ENCODE measurements around the gene CYP4F2.
"Not testable (repeated sequence)": the region's sequence is repeated elsewhere in the genome, so short reads cannot be mapped to it uniquely, and the experiment has no call there.

Gene CYP4F2

GRCh38 chr19:15923702-15924101 lies 25.8 kb upstream of the CYP4F2 start:
- H3K36me3 ChIP-seq (ENCODE audit: control insufficient read depth, insufficient read depth, low read length, severe bottlenecking), result no peaks in the 10 kb centered on the region
- no peak overlapping the region for H3K9ac ChIP-seq (ENCODE audit: low read length)
- no peaks in the 10 kb centered on the region for H3K4me1 ChIP-seq (ENCODE audit: control insufficient read depth, insufficient read depth, low read length)
- DNase-seq (ENCODE audit: low read depth), result no peak
- H3K4me3 ChIP-seq (ENCODE audit: low read length), result no peak overlapping the region
- H3K9me3 ChIP-seq (ENCODE audit: control insufficient read depth, low read length), result peaks cover 4% of the 10 kb centered on the region
- H3K27me3 ChIP-seq (replicated peaks; ENCODE audit: control insufficient read depth, insufficient read depth, low read length), result peaks cover 8% of the 10 kb centered on the region

- Histone ChIP-seq H3K4me3 (ENCODE audit: low read length) (no peak overlapping the region), H3K27me3 (replicated peaks; ENCODE audit: control insufficient read depth, insufficient read depth, low read length) (peaks cover 8% of the 10 kb centered on the region), H3K4me1 (ENCODE audit: control insufficient read depth, insufficient read depth, low read length) (no peaks in the 10 kb centered on the region), H3K36me3 (ENCODE audit: control insufficient read depth, insufficient read depth, low read length, severe bottlenecking) (no peaks in the 10 kb centered on the region), H3K9ac (ENCODE audit: low read length) (no peak overlapping the region), H3K9me3 (ENCODE audit: control insufficient read depth, low read length) (peaks cover 4% of the 10 kb centered on the region)
- no peak for DNase-seq (ENCODE audit: low read depth)
Measured at GRCh38 chr19:15922021-15922420, 24.1 kb upstream of the CYP4F2 start.

DNA sequence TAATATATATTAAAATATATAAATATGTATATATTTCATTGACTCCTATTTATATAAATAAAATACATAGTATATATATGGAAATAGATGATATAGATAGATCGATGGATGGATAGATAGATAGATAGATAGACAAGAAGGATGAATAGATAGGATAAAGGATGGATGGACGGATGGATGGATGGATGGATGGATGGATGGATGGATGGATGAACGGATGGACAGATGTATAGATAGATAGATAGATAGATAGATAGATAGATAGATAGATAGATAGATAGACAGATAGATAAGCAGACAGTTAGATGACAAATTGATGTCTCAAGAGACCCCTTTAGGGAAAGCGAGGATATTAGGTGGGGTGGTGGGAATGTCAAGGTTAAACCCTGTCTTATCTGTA lies 21.4 kb upstream of the CYP4F2 start:
- DNase-seq (ENCODE audit: low read depth), result no peak
- Histone ChIP-seq H3K9me3 (ENCODE audit: control insufficient read depth, low read length) (peaks cover 20% of the 10 kb centered on the region), H3K9ac (ENCODE audit: low read length) (no peak overlapping the region)

GRCh38 chr19:15915109-15915508 lies 17.2 kb upstream of the CYP4F2 start:
- peaks cover 6% of the 10 kb centered on the region for H3K27me3 ChIP-seq (replicated peaks; ENCODE audit: control insufficient read depth, insufficient read depth, low read length)
- no peaks in the 10 kb centered on the region for H3K36me3 ChIP-seq (ENCODE audit: control insufficient read depth, insufficient read depth, low read length, severe bottlenecking)
- no peak overlapping the region for H3K9ac ChIP-seq (ENCODE audit: low read length)
- peaks cover 20% of the 10 kb centered on the region for H3K9me3 ChIP-seq (ENCODE audit: control insufficient read depth, low read length)
- no peak overlapping the region for H3K4me3 ChIP-seq (ENCODE audit: low read length)
- DNase-seq (ENCODE audit: low read depth), result no peak
- H3K4me1 ChIP-seq (ENCODE audit: control insufficient read depth, insufficient read depth, low read length), result no peaks in the 10 kb centered on the region

More for the DNA sequence above, 21.4 kb upstream of the CYP4F2 start:
- H3K4me1 ChIP-seq (ENCODE audit: control insufficient read depth, insufficient read depth, low read length), result no peaks in the 10 kb centered on the region
- no peaks in the 10 kb centered on the region for H3K36me3 ChIP-seq (ENCODE audit: control insufficient read depth, insufficient read depth, low read length, severe bottlenecking)
- H3K27me3 ChIP-seq (replicated peaks; ENCODE audit: control insufficient read depth, insufficient read depth, low read length), result peaks cover 8% of the 10 kb centered on the region
- H3K4me3 ChIP-seq (ENCODE audit: low read length), result no peak overlapping the region

GRCh38 chr19:15913830-15914229 lies 16.0 kb upstream of the CYP4F2 start:
- no peak overlapping the region for H3K4me3 ChIP-seq (ENCODE audit: low read length)
- H3K27me3 ChIP-seq (replicated peaks; ENCODE audit: control insufficient read depth, insufficient read depth, low read length), result peaks cover 6% of the 10 kb centered on the region
- no peaks in the 10 kb centered on the region for H3K4me1 ChIP-seq (ENCODE audit: control insufficient read depth, insufficient read depth, low read length)
- peaks cover 20% of the 10 kb centered on the region for H3K9me3 ChIP-seq (ENCODE audit: control insufficient read depth, low read length)
- H3K36me3 ChIP-seq (ENCODE audit: control insufficient read depth, insufficient read depth, low read length, severe bottlenecking), result no peaks in the 10 kb centered on the region
- no peak for DNase-seq (ENCODE audit: low read depth)
- H3K9ac ChIP-seq (ENCODE audit: low read length), result no peak overlapping the region

- DNase-seq (ENCODE audit: low read depth), result no peak
- peaks cover 20% of the 10 kb centered on the region for H3K9me3 ChIP-seq (ENCODE audit: control insufficient read depth, low read length)
- H3K27me3 ChIP-seq (replicated peaks; ENCODE audit: control insufficient read depth, insufficient read depth, low read length), result peaks cover 6% of the 10 kb centered on the region
- H3K9ac ChIP-seq (ENCODE audit: low read length), result no peak overlapping the region
- no peaks in the 10 kb centered on the region for H3K36me3 ChIP-seq (ENCODE audit: control insufficient read depth, insufficient read depth, low read length, severe bottlenecking)
- H3K4me3 ChIP-seq (ENCODE audit: low read length), result no peak overlapping the region
- no peaks in the 10 kb centered on the region for H3K4me1 ChIP-seq (ENCODE audit: control insufficient read depth, insufficient read depth, low read length)
Measured at GRCh38 chr19:15913384-15913783, 15.5 kb upstream of the CYP4F2 start.

DNA sequence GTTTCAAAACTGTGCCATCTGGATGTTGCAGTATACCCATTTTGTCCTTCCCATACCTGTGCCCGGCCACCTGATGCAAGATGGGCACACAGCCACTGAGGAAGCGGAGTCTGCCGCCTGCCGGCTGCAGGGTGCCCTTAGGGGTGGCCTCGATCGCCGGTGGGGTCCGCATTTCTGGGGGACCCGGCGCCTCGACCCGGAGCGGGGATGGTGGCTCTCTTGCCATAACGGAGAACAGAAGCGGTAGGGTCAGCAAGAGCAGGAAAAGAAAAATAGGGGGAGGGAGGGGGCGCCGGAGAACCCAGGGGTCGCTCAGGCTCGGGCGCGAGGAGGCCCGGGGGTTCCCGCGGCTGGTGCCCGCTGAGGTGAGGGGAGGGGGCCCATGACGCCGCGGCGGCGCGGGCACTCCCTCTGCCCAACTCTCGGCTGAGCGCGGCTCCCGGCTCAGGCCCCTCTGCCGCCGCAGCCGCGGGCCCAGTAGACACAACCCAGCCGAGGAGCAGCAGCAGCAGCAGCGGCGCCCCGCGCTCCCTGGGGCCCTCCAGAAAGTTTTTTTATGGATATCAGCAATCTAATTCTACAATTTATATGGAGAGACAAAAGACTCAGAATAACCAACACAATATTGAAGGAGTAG lies 13.8 kb upstream of the CYP4F2 start:
- no peaks in the 10 kb centered on the region for H3K4me1 ChIP-seq (ENCODE audit: control insufficient read depth, insufficient read depth, low read length)
- no peaks in the 10 kb centered on the region for H3K36me3 ChIP-seq (ENCODE audit: control insufficient read depth, insufficient read depth, low read length, severe bottlenecking)
- H3K27me3 ChIP-seq (replicated peaks; ENCODE audit: control insufficient read depth, insufficient read depth, low read length), result peaks cover 6% of the 10 kb centered on the region
- DNase-seq (ENCODE audit: low read depth), result no peak
- H3K9me3 ChIP-seq (ENCODE audit: control insufficient read depth, low read length), result peaks cover 22% of the 10 kb centered on the region
- H3K9ac ChIP-seq (ENCODE audit: low read length), result no peak overlapping the region
- H3K4me3 ChIP-seq (ENCODE audit: low read length), result no peak overlapping the region

- Histone ChIP-seq H3K4me3 (ENCODE audit: low read length) (no peak overlapping the region), H3K9me3 (ENCODE audit: control insufficient read depth, low read length) (peaks cover 15% of the 10 kb centered on the region), H3K4me1 (ENCODE audit: control insufficient read depth, insufficient read depth, low read length) (no peaks in the 10 kb centered on the region), H3K27me3 (replicated peaks; ENCODE audit: control insufficient read depth, insufficient read depth, low read length) (peaks cover 9% of the 10 kb centered on the region), H3K36me3 (ENCODE audit: control insufficient read depth, insufficient read depth, low read length, severe bottlenecking) (no peaks in the 10 kb centered on the region), H3K9ac (ENCODE audit: low read length) (no peak overlapping the region)
- no peak for DNase-seq (ENCODE audit: low read depth)
Measured at GRCh38 chr19:15905026-15905425, 7.2 kb upstream of the CYP4F2 start.

DNA sequence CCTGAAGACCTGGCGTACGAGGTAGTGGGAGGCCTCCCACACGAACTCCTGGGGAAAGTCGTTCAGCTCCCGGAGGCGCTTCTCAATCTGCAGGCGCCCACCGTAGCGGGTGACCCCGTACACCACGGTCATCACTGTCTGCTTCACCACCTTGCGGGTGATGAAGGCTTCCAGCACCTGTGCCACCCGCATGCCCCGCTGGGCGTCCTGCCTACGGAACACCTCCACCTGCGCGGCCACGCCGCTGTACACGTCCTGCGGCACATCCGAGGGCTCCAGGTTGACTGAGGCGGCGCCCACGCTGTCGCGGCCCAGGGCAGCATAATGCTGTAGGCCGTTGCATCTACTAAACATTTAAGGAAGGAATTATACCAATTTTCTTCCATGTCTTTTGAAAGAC lies 5.0 kb upstream of the CYP4F2 start:
- not testable (repeated sequence) for H3K9ac ChIP-seq (ENCODE audit: low read length); H3K4me3 ChIP-seq (ENCODE audit: low read length); H3K4me1 ChIP-seq (ENCODE audit: control insufficient read depth, insufficient read depth, low read length); DNase-seq (ENCODE audit: low read depth); H3K27me3 ChIP-seq (replicated peaks; ENCODE audit: control insufficient read depth, insufficient read depth, low read length); H3K36me3 ChIP-seq (ENCODE audit: control insufficient read depth, insufficient read depth, low read length, severe bottlenecking)
- peaks cover 15% of the 10 kb centered on the region for H3K9me3 ChIP-seq (ENCODE audit: control insufficient read depth, low read length)

DNA sequence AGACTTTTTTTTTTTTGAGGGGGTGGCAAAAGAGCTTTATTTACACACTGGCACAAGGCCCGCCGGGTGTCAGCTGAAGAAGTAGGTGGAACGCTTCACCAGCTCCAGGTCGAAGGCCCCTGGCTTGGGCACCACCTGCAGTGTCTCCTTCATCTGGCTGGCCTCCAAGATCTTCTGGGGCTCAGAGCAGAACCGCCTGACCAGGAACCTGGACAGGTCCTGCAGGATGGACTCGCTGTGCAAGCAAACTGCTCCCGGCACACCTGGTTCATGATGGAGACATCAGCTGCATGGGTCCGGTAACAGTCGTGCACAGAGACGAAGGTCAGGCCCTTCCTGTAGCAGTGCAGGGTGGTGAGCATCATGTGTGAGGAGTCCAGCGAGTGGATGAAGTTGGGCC lies 4.4 kb upstream of the CYP4F2 start:
- no peaks in the 10 kb centered on the region for H3K36me3 ChIP-seq (ENCODE audit: control insufficient read depth, insufficient read depth, low read length, severe bottlenecking)
- H3K9me3 ChIP-seq (ENCODE audit: control insufficient read depth, low read length), result peaks cover 15% of the 10 kb centered on the region

GRCh38 chr19:15900504-15900903 lies 2.6 kb upstream of the CYP4F2 start:
- H3K4me3 ChIP-seq (ENCODE audit: low read length), result no peak overlapping the region
- H3K9me3 ChIP-seq (ENCODE audit: control insufficient read depth, low read length), result peaks cover 11% of the 10 kb centered on the region
- H3K36me3 ChIP-seq (ENCODE audit: control insufficient read depth, insufficient read depth, low read length, severe bottlenecking), result no peaks in the 10 kb centered on the region
- no peaks in the 10 kb centered on the region for H3K4me1 ChIP-seq (ENCODE audit: control insufficient read depth, insufficient read depth, low read length)
- H3K27me3 ChIP-seq (replicated peaks; ENCODE audit: control insufficient read depth, insufficient read depth, low read length), result peaks cover 9% of the 10 kb centered on the region
- no peak overlapping the region for H3K9ac ChIP-seq (ENCODE audit: low read length)
- DNase-seq (ENCODE audit: low read depth), result no peak

More for the DNA sequence above, 4.4 kb upstream of the CYP4F2 start:
- no peak overlapping the region for H3K9ac ChIP-seq (ENCODE audit: low read length)
- no peaks in the 10 kb centered on the region for H3K4me1 ChIP-seq (ENCODE audit: control insufficient read depth, insufficient read depth, low read length)
- H3K27me3 ChIP-seq (replicated peaks; ENCODE audit: control insufficient read depth, insufficient read depth, low read length), result peaks cover 9% of the 10 kb centered on the region
- H3K4me3 ChIP-seq (ENCODE audit: low read length), result no peak overlapping the region
- DNase-seq (ENCODE audit: low read depth), result no peak

GRCh38 chr19:15900032-15900431 lies 2.2 kb upstream of the CYP4F2 start:
- not testable (repeated sequence) for H3K9ac ChIP-seq (ENCODE audit: low read length); H3K36me3 ChIP-seq (ENCODE audit: control insufficient read depth, insufficient read depth, low read length, severe bottlenecking); H3K4me1 ChIP-seq (ENCODE audit: control insufficient read depth, insufficient read depth, low read length); DNase-seq (ENCODE audit: low read depth); H3K4me3 ChIP-seq (ENCODE audit: low read length); H3K27me3 ChIP-seq (replicated peaks; ENCODE audit: control insufficient read depth, insufficient read depth, low read length); H3K9me3 ChIP-seq (ENCODE audit: control insufficient read depth, low read length)

All from adipocyte (in vitro differentiated cells).